HG03060 (cell line): ENCODE data around the gene NR2F2.

Experiments
- ATAC-seq: cut with Tn5 transposase; IDR thresholded peaks from one replicate; pipeline ENCODE4 v1.9.1; 2021; ENCODE audit warnings: low read depth, moderate number of reproducible peaks; ENCODE audit not compliant: unreplicated experiment

Gene NR2F2

DNA sequence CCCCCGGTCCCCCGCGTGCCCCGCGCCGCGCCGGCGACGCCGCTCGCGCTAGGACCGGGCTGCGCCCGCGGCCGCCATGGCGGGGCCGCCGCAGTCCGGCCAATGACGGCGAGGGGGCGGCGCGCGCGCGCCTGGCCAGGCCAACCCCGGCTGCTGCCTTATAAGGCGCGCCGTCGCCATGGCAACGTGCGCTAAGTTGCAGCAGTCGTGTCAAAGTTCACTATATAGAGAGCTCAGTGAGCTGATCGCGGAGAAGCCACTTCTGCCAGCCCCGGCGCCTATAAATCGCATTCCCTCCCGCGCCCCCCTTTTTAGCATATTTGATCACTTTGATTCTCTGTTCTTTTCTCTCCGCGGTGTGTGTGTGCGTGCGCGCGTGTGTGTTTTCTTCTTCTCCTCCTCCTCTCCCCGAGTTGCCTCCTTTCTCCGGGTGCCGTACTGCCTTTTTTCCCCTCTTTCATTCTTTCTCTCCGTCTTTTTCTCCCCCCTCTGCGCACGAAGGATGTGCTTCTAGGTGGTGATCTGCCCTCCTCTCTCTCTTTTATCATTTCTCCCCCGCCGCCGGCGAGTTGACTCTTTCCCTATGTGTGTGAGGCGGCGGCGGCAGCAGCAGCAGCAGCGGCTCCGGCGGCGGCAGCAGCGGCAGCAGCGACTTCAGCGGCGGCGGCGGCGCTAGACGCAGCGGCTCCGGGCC lies at the start of gene NR2F2:
Gene NR2F2, plus strand, starts transcription at position 251 of the 694 bp plus-strand sequence. CDS start 1,406 bp downstream, outside the sequence.
- peak; percentile 62 for ATAC-seq

GRCh38 chr15:96285305-96285704 lies 45.2 kb upstream of the NR2F2 start:
- ATAC-seq: no peak

- ATAC-seq: no peak
Observed at GRCh38 chr15:96285729-96286254, 44.7 kb upstream of the NR2F2 start.

DNA sequence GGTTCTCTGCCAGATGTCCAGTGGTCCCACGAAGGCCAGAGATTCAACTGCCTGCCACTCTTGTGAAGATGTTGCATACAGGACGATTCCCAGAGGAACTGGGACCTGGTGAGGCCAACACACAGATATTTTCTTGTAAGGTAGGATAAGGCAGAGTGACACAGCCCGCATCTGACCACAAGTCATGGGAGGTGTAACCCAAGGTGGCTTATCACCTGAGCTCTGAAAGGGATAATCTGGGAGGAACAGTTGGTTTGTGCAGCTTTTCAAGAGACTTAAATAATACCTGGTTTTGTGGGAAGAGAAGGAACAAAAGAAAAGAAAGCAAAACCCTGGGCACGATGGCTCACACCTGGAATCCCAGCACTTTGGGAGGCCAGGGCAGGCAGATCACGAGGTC lies 39.8 kb upstream of the NR2F2 start:
- no peak for ATAC-seq

DNA sequence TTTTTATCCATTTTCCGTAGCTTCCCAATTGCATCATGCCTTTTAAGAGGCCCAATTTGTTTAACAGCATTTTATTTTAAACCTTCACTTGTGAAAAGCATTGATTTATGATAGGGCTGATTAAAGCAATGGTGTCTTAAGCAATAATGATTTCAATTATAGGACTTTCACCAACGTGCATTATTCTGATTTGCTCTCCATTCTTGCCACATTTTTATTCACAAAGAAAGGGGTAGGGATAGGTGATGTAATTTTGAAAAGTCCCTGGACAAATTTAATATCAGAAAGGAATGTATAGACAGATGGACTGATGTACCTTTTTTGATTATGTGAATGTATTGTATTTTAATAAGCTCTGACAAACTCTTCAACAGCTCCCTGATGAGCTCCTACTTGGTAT lies 37.9 kb upstream of the NR2F2 start:
- no peak for ATAC-seq

DNA sequence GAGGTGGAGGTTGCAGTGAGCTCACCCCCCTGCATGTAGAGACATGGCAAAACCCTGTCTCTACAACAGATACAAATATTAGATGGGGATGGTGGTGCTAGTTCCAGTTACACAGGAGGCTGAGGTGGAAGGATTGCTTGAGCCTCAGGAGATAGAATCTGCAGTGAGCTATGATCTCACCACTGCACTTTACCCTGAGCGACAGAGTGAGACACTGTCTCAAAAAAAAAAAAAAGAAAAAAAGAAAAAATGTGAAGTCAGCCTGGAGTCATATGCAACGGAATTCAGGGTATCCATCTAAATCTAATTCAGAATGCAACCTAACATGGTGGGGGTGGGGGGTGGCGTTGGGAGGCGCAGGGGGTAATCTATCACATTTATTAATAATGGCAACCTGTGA lies 37.1 kb upstream of the NR2F2 start:
- ATAC-seq: no peak

- no peak for ATAC-seq
Observed at GRCh38 chr15:96294766-96295165, 35.7 kb upstream of the NR2F2 start.

- no peak for ATAC-seq
Observed at GRCh38 chr15:96296264-96296663, 34.2 kb upstream of the NR2F2 start.

DNA sequence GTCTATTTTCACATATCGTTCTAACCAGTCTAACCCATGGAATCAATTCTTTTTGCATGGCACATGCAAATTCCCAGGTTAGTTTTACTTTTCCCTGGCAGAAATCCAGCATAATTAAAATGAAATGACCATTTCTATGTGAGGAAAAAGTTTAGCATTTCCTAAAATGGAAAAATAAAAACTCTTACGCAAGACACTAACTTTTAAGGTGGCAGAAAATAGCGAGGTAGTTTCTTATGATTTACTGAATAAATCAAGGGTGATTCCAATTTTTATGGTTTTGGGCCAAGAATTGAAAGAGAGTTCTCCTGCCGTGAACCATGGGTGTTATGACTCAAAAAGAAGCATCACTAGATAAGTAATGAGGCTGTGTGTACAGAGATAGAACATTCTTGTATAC lies 32.7 kb upstream of the NR2F2 start:
- no peak for ATAC-seq

- no peak for ATAC-seq
Observed at GRCh38 chr15:96298217-96298616, 32.3 kb upstream of the NR2F2 start.

DNA sequence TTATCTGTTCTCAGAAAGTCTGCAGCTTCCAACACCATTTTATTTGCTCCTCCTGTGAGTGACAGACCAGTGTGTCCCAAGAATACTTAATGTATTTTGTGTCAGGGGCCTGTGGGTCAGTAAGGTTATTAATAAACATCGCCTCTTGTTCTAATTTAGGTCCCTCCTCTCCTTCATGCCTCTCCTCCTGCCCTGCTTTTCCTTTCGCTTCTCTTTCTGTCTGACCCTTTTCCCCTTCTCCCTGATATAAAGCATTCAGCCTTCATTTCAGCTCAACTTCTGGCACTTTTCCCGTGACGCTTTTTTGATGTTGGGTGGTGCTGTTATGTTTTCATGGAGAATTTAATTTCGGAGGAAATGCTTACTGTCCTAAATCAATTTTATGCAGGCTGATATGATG lies 29.7 kb upstream of the NR2F2 start:
- ATAC-seq: no peak

DNA sequence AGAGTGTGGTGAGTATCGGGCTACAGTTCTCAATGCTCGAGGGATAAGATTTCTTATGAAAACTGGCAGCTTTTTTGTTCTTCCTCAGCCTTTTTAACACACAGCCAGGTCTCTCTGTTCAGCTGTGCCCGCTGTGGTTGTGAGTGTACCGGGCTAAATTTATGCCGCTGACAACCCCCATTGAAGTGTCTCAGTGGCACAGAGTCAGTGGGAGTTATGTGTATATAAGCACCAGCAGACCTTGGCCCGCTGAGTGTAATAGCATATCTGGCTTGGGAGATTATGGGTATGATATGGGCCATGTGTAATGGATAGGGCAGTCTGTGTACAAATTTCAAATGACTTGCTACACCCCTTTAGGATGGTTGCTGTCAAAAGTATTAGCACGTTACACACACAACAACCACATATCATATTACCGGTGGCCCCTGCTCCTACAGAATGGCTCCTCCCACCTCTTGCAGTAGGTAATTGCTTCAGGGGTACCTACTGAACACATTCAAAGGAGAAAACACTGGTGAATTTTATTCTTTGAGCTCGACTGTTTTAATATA lies 26.9 kb upstream of the NR2F2 start:
- no peak for ATAC-seq

DNA sequence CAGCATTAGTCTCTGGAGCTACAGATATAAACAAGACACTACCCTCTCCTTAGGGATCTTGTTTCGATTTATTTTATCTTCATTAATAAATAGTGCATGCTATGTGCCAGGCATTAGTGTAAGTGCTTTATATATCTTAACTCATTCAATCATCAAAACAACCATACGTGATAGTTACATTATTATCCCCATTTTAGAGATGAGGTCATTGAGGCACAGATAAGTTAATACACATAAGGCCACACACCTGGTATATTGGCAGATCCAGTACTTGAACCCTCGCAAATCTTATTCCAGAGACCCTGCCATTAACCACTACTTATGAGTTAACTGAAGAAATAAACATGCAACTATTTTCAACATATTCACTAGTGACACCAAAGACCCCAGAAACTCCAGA lies 25.7 kb upstream of the NR2F2 start:
- ATAC-seq: no peak

DNA sequence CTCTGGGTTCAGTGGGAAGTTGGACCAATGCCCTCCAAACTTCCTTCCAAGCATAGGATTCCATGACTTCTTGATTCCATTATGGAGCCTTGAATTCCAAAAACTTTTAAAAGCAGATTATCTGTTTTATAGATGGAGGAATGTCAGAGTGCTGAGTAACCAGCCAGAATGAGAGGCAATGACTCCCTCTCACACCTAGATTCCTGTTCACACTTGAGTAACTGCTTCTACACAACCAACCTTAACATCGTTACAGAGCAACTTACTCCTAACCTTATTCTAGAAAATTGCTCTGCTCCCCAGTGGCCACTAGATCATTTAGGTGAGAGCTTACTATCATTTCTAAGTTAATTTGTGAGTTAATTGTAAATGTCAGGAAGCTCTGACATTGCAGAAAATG lies 24.2 kb upstream of the NR2F2 start:
- no peak for ATAC-seq

DNA sequence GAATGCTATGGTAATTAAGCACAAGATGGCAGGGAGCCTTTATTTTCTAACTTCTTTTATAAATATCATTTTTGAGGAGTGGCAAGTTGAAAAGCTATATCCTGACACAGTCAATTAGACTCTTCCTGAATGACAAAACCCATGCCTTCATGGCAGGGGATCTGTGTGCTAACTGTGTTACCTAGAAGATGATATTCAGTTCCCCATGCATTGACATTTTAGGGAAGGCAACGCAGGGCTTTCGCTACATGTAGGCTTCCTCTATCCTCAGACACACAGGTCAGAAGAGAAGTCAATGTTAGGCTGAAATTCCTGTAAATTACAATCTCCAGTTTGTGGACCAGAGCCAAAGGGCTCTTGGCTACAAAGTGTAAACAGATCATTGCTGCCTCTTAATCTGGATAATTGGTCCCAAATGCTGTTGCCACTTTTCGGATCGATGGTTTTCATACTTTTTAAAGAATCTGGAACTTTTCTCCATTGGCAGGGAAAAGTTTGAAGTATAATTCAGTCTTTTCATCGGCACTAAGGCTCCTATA lies 22.6 kb upstream of the NR2F2 start:
- ATAC-seq: no peak

- no peak for ATAC-seq
Observed at GRCh38 chr15:96309143-96309660, 21.3 kb upstream of the NR2F2 start.

- no peak for ATAC-seq
Observed at GRCh38 chr15:96311256-96311955, 19.1 kb upstream of the NR2F2 start.

DNA sequence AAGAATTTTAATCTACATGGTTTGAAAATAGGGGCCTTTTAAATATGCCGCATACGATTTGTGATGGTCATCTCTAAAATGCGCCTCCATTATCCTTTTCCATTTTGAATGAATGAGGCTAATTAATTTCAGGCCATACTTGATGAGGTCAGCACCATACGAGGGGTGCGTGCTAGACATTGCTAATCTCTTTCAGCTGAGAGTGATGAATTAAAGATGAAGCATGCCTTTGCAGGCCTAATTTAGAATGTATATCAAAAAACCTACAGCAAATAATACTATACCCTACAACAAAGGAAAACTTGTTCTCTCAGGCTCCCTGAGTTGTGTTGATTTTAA lies 18.6 kb upstream of the NR2F2 start:
- ATAC-seq: no peak

DNA sequence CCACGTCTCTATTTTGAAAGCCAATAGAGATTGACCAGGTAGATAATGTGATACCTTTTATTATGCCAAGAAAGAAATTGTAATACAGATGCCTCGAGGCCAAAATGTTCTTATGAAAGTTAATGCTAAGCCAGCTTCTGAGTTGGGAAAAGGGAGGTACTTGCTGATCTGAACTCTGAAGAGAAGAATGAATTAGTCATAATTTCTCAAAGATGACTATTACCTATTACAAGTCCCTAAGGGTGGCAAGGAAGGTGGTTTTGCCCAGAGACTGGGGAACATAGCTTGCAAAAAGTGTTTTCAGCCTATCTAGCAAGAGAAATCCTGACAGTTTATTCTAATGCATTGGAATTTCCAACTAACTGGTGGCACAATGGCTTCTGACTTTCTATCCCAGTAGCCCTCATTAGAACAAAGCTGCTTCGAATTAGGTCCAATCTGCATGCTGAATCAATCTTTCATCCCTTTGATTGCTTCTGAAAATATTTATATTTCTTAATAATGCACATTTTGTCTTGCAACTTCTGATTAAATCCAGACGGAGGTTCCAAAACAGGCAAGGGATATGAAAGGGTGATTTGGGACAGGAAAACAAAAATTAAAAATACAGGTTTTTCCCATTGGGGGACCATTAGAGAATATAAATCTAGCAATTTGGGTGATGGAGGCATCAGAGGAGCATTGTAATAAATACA lies 17.7 kb upstream of the NR2F2 start:
- ATAC-seq: no peak

- no peak for ATAC-seq
Observed at GRCh38 chr15:96314518-96314917, 16.0 kb upstream of the NR2F2 start.

DNA sequence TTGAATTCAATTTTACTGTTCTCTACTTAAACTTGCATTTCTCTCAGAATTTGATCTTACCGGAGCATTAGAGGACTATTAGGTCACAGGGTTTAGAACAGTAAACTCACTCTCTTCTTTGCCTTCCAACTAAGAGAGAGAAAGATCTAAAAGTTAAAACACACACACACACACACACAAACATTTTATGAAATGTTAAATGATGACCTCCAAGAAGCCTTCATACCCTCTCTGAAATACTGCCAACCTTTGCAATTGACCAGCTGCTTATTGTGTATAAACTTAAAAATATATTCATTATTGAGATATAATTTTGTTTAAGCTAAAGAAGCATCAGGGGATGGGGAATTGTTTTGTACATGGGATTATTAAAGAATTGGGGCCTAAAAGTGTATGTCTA lies 15.5 kb upstream of the NR2F2 start:
- ATAC-seq: no peak
